ENCODE results near the gene TMEM52. TPM values are rescaled to one million over a fixed set of nuclear protein-coding genes. Genes with fewer than 3 reads are reported as not detected.

TMEM52 gene
- total and polyA plus RNA-seq, 9 of the 15 experiments (the other 6 are each of a cell fraction or from before 2014, with no cell fraction given), result 0.37 to 22.5 (median 6.8) TPM

DNA sequence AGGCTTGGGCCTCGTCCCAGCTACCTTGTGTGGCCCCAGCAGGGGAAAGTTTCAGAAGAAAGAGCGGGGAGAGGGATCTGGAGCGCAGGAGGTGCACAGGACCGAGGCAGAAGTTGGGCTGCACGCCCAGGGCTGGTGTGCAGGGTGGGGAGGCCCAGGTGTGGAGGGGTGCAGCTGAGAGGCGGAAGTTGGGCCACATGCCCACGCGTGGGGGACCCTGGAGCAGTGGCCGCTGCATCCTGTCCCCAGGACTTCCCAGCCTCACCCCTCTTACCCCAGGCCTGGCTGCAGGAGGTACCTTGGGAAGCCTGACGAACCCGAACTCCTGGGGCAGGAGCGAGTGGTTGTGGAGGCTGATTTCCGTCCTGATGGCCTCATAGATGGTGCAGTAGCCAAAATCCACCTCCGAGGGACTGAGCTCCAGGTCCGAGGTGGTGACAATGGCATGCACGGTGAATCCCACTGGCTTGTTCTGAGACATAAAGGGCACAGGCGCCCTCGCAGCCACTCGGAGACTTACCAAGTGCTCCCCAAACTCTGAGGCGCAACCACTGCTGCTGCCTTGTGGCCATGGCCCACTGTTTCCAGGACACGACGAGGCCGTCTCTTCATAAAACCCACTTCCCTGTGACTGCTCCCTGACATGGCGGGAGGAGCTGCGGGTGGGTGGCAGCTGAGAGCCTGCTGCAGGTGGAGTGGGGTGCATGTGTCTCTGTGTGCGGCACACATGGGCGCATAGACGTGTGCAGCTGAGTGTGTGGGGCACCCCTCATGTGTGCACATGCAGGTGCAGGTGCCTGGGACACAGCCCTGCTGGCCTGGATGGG lies 20.4 kb upstream of the TMEM52 start:
- Histone ChIP-seq H2AFZ (ENCODE audit: low read depth, low read length) (no peak overlapping the region), H3K36me3 (ENCODE audit: control insufficient read depth, insufficient read depth, low read length) (no peaks in the 10 kb centered on the region), H3K4me1 (replicated peaks in 1 of 2; ENCODE audit: control insufficient read depth in 2 of 2, insufficient read depth in 2 of 2, low read length in 2 of 2) (peaks cover 0 to 41% of the 10 kb centered on the region in 2 experiments; a peak in 2 of 5 replicates), H3K27ac (ENCODE audit: extremely low read depth, low read depth, low read length) (no peak overlapping the region), H3K4me3 (no peak overlapping the region), H3K4me2 (ENCODE audit: insufficient read depth, low read length) (no peak overlapping the region), H3K9ac (ENCODE audit: insufficient read depth in 1 of 2, low read depth in 2 of 2, low read length in 2 of 2) (peak overlapping the region in 1 of 2 experiments; percentile 28; a peak in 1 of 4 replicates), H3K27me3 (ENCODE audit: control insufficient read depth in 2 of 2, insufficient read depth in 2 of 2, low read length in 2 of 2) (peaks cover 43 to 79% of the 10 kb centered on the region in 2 experiments), H3K79me2 (ENCODE audit: control insufficient read depth, insufficient read depth, low read length) (no peaks in the 10 kb centered on the region), H4K20me1 (replicated peaks; ENCODE audit: control insufficient read depth, insufficient read depth, low read length) (peaks cover 7% of the 10 kb centered on the region; the same call in 1 of the 2 replicates), H3K9me3 (replicated peaks; ENCODE audit: control insufficient read depth, insufficient read depth, low read depth, low read length) (peaks cover 2% of the 10 kb centered on the region; the same call in 1 of the 2 replicates), H3K9me1 (ENCODE audit: control insufficient read depth, insufficient read depth, low read length) (no peaks in the 10 kb centered on the region)
- 3% methylated on average over 28 of the region's 28 CpGs for WGBS (ENCODE audit: insufficient coverage, low coverage, missing lambda C conversion rate)
- CTCF ChIA-PET (ENCODE audit: low intra/inter-chr PET ratio), result interaction anchor here (0.6 kb wide), 1 partner anchor 955 kb away, joined by 4 read pairs; no protein-coding TSS in a partner anchor
- FAIRE-seq (no peak), DNase-seq (ENCODE audit: extremely low read depth in 1 of 4, low spot score in 3 of 4) (no peak), ATAC-seq (no peak)
- TF ChIP-seq, protein P1, sequence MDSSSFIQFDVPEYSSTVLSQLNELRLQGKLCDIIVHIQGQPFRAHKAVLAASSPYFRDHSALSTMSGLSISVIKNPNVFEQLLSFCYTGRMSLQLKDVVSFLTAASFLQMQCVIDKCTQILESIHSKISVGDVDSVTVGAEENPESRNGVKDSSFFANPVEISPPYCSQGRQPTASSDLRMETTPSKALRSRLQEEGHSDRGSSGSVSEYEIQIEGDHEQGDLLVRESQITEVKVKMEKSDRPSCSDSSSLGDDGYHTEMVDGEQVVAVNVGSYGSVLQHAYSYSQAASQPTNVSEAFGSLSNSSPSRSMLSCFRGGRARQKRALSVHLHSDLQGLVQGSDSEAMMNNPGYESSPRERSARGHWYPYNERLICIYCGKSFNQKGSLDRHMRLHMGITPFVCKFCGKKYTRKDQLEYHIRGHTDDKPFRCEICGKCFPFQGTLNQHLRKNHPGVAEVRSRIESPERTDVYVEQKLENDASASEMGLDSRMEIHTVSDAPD (CRISPR knock-in tag; IDR thresholded peaks at IDR 0.05), result no peak
- POLR2A ChIA-PET, result interaction anchor here (0.7 to 1.1 kb wide), 2 partner anchors 12 to 17 kb away, joined by 3 read pairs; no protein-coding TSS in a partner anchor
- in situ Hi-C loops (cut with MboI) (no loop called here), intact Hi-C loops (cut with micrococcal nuclease) (no loop called here)
- no TSS peak for BruUV-seq (replicated peaks)

Data from K562 (cell line).